ENCODE data around the gene DNAJC15.

GRCh38 chr13:43118521-43118920 lies 95.1 kb downstream of the DNAJC15 start:
- TF ChIP-seq CTCF (conservative IDR thresholded peaks at IDR 0.05; ENCODE audit: low read depth, low read length) (no peak), USF2 (IDR thresholded peaks at IDR 0.05; ENCODE audit: low read depth, low read length) (no peak), RFX5 (IDR thresholded peaks at IDR 0.05; ENCODE audit: low read depth, low read length) (no peak), RAD21 (IDR thresholded peaks at IDR 0.05; ENCODE audit: low read length) (no peak), SMC3 (IDR thresholded peaks at IDR 0.05; ENCODE audit: low read depth, low read length) (no peak), MXI1 (IDR thresholded peaks at IDR 0.05; ENCODE audit: borderline replicate concordance, low read depth, low read length) (no peak)
